Ascending aorta (tissue), 2 donors: Measurements from ENCODE around the gene TMEM134. TPM values are rescaled to one million over a fixed set of nuclear protein-coding genes. Genes with fewer than 3 reads are reported as not detected.

Source experiments
- DNase-seq, 2 donors: peaks; one replicate each; pipeline ENCODE4 v3.0.0-alpha.2; 2019; ENCODE audit warnings: low spot score in 2 of 2
- H3K27ac ChIP-seq, 2 donors: fragments of 200-600 bp; sonication (generic); one replicate each; pipeline ENCODE4 v1.5.1; 2016 to 2017; ENCODE audit warnings: mild to moderate bottlenecking in 1 of 2
- H3K27me3 ChIP-seq: fragments of 200-600 bp; sonication (generic); one replicate; pipeline ENCODE4 v1.5.1; 2017
- H3K36me3 ChIP-seq, 2 donors: fragments of 200-600 bp; sonication (generic); one replicate each; pipeline ENCODE4 v1.5.1; 2016
- H3K4me1 ChIP-seq, 2 donors: fragments of 200-600 bp; sonication (generic); one replicate each; pipeline ENCODE4 v1.5.1; 2016 to 2017; ENCODE audit warnings: mild to moderate bottlenecking in 1 of 2
- H3K4me3 ChIP-seq, 2 donors: fragments of 200-600 bp; sonication (generic); one replicate each; pipeline ENCODE4 v1.5.1; 2016 to 2017; ENCODE audit warnings: mild to moderate bottlenecking in 1 of 2
- H3K9me3 ChIP-seq, 2 donors: fragments of 200-600 bp; sonication (generic); one replicate each; pipeline ENCODE4 v1.5.1; 2016
- intact Hi-C: fragments of 100-400 bp; cut with DNase I; formaldehyde crosslinking; loops from one replicate; pipeline ENCODE4 v1.15.1; 2023
- total RNA-seq: library from RNA; depleted of rRNA; stranded (reverse); fragments of >200 nt; gene quantifications from one replicate; pipeline ENCODE4 v1.1.0, GENCODE V29; 2016
- TF ChIP-seq, protein P1 (sequence below), 3 experiments: fragments of 200-600 bp in 2 of 3; fragments of 450-650 bp in 1 of 3; sonication (generic) in 2 of 3; IDR thresholded peaks; one replicate each; pipeline ENCODE4 v1.5.1; 2016 to 2019; ENCODE audit warnings: antibody characterized with exemption in 3 of 3, mild to moderate bottlenecking in 1 of 3, moderate library complexity in 1 of 3

TMEM134 gene
- total RNA-seq, 1 donor from 2014 or later: 189 TPM

GRCh38 chr11:67441098-67441563 is 27.9 kb downstream of the TMEM134 start:
- Histone ChIP-seq H3K4me1 (peaks cover 8 to 13% of the 10 kb centered on the region in 2 donors), H3K27ac (peak overlapping the region in 1 of 2 donors; percentile 98), H3K27me3 (no peaks in the 10 kb centered on the region), H3K36me3 (peaks cover 15 to 23% of the 10 kb centered on the region in 2 donors), H3K4me3 (no peak overlapping the region), H3K9me3 (no peaks in the 10 kb centered on the region)
- TF ChIP-seq, protein P1, sequence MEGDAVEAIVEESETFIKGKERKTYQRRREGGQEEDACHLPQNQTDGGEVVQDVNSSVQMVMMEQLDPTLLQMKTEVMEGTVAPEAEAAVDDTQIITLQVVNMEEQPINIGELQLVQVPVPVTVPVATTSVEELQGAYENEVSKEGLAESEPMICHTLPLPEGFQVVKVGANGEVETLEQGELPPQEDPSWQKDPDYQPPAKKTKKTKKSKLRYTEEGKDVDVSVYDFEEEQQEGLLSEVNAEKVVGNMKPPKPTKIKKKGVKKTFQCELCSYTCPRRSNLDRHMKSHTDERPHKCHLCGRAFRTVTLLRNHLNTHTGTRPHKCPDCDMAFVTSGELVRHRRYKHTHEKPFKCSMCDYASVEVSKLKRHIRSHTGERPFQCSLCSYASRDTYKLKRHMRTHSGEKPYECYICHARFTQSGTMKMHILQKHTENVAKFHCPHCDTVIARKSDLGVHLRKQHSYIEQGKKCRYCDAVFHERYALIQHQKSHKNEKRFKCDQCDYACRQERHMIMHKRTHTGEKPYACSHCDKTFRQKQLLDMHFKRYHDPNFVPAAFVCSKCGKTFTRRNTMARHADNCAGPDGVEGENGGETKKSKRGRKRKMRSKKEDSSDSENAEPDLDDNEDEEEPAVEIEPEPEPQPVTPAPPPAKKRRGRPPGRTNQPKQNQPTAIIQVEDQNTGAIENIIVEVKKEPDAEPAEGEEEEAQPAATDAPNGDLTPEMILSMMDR (IDR thresholded peaks at IDR 0.05): no peak
- intact Hi-C loops: no loop called here
- DNase-seq: no peak

DNA sequence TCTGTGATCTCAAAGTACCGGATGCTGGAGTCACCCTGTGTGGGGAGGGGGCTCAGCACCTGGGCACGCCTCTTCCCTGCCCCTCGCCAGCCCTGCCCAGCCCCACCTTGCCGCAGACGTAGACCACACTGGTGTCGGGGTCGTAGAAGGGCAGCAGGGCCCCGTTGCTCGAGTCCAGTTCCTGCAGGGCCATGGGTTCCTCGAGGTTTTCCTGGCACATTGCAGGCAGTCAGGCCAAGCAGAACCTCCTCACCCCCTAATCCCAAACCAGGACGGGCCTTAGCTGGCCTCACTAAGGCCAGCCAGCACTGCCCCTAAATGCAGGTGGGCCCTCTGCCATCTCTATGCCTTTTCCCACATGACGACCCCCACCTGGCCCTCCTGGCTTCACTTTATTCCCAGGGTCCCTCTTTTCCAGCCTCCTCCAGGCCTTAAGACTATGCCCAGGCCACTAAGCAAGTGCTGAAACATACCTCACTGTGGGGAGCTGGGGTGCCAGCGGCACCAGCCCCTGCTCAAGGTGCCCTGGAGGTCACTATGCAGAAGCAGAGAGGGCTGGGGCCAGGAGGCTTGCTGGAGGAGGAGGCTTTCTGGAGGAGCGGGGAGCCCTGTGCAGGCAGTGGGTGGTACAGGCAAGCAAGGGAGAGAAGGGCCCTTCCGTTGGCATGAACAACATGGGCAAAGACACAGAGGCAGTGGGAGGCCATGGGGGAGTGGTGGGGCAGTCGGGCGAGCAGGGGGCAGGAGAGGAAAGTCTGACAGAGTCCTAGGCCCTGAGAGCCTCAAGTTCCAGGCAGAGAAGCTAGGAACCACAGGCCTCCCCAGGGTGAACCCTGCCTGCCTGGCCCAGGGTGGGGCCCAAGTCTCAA is 28.6 kb downstream of the TMEM134 start:
- Histone ChIP-seq H3K4me1 (peaks cover 8 to 13% of the 10 kb centered on the region in 2 donors), H3K4me3 (no peak overlapping the region), H3K27me3 (no peaks in the 10 kb centered on the region), H3K9me3 (no peaks in the 10 kb centered on the region), H3K36me3 (peaks cover 22 to 29% of the 10 kb centered on the region in 2 donors), H3K27ac (peak overlapping the region in 1 of 2 donors; percentile 52)
- TF ChIP-seq, protein P1 (IDR thresholded peaks at IDR 0.05): no peak
- intact Hi-C loops: no loop called here
- no peak for DNase-seq

- TF ChIP-seq, protein P1 (IDR thresholded peaks at IDR 0.05): no peak
- no peaks in the 10 kb centered on the region for H3K27me3 ChIP-seq
- peak overlapping the region; percentile 52 to 53 for H3K27ac ChIP-seq
- no peak for DNase-seq
- H3K36me3 ChIP-seq: peaks cover 27 to 38% of the 10 kb centered on the region in 2 donors
- intact Hi-C loops: no loop called here
- no peak overlapping the region for H3K4me3 ChIP-seq
- H3K4me1 ChIP-seq: peaks cover 7 to 11% of the 10 kb centered on the region in 2 donors
- no peaks in the 10 kb centered on the region for H3K9me3 ChIP-seq
These were observed 29.5 kb downstream of the TMEM134 start for GRCh38 chr11:67439321-67440228.

DNA sequence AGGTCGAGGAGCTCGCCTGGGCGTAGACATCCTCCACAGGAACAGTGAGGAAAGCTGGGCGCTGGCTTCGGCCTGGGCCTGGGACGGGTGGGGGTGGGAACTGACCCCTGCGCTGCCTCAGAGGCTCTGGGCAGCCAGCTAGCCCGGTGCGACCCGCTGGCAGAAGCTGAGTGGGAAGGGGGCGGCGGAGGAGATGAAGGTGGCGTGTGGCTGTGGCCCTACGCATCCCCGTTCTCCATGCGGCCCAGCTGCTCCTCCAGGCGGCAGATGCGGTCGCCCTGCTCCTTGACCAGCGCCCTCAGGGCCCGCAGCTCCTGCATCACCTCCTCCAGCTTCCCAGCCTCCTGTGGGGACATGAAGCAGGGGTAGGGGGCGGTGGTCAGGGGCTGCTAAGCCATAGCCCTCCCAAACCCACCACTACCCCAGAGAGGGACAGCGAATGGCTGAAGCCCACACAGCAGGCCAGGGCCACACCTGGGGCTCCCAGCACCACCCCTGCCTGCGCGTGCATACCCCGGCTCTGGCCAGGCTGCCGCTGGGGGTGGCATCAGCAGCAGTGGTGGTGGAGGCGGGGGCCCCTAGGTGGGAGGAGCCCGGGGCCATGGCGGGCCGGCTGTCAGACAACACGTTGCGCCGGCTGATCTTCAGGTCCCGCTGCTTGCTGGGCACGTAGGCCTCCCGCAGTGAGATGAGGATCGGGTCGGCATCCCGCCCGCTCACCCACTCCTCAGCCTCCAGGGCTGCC is 30.7 kb downstream of the TMEM134 start:
- H3K4me1 ChIP-seq: peaks cover 5 to 7% of the 10 kb centered on the region in 2 donors
- peak overlapping the region in 1 of 2 donors; percentile 53 for H3K27ac ChIP-seq
- peak overlapping the region in 1 of 2 donors; percentile 35 for H3K4me3 ChIP-seq

More for the DNA sequence above, 30.7 kb downstream of the TMEM134 start:
- DNase-seq: no peak
- intact Hi-C loops: no loop called here
- Histone ChIP-seq H3K27me3 (no peaks in the 10 kb centered on the region), H3K36me3 (peaks cover 40 to 50% of the 10 kb centered on the region in 2 donors), H3K9me3 (no peaks in the 10 kb centered on the region)
- TF ChIP-seq, protein P1 (IDR thresholded peaks at IDR 0.05): no peak
